GM21447 (cell line): ENCODE data around the gene ZACN.

Experiments
- ATAC-seq: cut with Tn5 transposase; IDR thresholded peaks from one replicate; pipeline ENCODE4 v1.9.1; 2021; ENCODE audit not compliant: unreplicated experiment

Gene ZACN

DNA sequence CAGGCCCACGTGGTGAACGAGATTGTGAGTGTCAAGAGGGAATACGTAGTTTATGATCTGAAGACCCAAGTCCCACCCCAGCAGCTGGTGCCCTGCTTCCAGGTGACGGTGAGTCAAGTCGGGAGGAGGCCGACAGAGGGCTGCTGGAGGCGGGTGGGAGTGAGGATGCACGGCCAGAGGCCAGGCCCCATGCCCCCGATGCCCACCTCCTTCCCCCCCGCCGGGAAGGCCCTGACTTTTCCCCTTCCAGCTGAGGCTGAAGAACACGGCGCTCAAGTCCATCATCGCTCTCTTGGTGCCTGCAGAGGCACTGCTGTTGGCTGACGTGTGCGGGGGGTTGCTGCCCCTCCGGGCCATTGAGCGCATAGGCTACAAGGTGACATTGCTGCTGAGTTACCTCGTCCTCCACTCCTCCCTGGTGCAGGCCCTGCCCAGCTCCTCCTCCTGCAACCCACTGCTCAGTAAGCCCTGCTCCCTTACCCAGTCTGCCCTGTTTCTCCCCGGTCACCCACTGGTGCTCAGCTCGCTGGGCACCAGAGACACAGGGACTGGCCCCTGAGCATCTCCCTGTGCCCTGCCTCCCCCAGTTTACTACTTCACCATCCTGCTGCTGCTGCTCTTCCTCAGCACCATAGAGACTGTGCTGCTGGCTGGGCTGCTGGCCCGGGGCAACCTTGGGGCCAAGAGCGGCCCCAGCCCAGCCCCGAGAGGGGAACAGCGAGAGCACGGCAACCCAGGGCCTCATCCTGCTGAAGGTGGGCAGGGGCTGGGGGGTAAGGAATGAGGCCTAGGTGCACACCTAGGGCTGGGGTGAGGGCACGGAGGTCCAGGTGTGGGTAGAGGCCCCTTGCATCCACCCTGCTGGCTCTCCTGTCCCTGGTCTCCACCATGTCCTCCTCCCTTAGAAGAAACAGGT is 2.6 kb downstream of the ZACN start:
- no peak for ATAC-seq

DNA sequence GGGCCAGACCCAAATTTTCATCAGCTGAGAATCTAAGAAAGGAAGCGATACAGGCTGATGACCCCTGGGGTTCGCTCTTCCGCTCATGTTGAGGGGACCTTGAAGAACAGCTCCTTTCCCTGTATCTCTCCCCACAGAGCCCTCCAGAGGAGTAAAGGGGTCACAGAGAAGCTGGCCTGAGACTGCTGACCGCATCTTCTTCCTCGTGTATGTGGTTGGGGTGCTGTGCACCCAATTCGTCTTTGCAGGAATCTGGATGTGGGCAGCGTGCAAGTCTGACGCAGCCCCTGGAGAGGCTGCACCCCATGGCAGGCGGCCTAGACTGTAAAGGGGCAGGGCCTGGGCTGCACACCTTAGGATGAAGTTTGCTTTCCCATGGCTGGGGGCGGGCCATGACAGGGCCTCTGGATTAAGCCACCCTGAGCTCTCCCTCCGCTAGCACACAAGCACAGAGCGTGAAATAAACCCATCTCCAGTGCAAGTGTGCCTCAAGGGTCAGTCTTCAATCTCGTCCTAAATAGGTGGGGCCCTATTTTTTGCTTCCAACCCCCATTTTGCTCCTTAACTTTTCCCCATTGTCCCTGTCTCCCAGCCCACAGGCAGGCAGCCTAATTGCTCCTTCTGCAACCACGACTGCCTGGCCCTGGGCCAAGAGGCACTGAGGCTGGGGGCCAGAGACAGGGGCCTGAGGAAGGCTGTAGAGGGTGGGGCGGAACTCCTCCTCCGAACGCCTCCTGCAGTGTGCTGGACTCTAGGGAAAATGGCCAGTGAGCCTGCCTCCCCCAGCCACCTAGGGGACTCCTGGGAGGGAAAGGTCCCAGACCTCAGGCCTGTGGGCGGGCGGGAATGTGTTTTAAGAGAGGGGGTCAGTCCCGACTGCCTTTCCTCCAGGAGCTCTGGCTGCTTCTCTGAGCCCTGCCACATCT is 3.6 kb downstream of the ZACN start:
- ATAC-seq, result no peak

DNA sequence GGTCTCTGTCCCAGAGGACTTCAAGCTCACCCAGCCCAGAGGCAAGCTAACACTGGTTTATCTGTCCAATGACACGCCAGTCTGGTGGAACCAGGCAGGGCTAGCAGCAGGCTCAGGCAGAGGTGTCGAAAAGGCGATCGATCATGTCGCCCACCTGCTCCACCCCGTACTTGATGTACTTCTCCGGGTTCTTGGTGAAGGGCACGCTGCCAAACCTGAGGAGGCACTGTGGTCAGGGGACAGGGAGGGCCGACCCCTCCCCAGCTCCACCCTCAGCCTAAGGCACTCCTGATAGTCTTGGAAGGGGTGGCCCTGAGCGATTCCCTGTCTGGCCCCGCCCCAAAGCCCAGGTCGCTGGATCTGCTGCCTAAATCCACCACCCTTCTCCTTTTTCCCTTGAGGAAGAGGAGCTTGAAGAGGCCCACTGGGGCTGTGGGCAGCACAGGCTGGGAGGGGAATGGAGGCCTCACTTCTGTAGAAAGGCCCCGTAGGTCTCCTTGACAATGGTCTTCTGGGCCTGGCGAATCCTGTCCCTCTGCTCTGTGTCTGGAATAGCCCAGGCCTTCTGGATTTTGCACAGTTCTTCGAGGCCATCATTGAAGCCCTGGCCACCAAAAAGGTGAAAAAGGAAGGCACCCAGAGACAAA is 4.7 kb downstream of the ZACN start:
- ATAC-seq, result no peak

DNA sequence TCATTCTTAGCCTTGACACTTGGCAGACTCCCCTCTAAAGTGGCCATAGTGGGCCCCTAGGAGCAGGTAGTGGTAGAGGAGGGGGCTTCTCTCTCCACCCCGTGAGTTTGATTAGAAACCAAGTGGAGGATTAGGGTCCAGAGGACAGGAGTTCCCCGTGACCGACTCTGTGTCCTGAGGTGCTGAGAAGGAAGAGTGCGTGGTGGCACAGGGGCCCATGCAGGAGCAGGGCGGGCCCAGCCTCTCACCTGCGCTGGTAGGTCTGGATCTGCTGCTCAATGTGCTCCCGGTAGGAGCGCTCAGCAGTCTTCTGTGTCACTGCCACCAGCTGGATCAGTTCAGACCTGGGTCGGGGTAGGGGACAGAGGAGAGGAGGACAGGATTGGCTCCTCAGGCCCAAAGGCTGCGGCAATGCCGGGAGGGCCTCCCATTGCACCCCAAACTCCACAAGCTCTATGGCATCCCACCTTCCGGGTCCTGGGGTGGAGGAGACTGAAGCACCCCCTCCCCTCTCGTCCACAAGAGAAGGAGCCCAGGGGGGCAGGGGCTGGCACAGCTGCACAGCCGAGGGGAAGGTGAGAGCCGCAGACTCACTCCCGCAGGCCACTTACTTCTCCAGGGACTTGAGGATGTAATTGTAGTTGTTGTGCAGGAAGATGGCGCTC is 6.2 kb downstream of the ZACN start:
- ATAC-seq, result no peak

DNA sequence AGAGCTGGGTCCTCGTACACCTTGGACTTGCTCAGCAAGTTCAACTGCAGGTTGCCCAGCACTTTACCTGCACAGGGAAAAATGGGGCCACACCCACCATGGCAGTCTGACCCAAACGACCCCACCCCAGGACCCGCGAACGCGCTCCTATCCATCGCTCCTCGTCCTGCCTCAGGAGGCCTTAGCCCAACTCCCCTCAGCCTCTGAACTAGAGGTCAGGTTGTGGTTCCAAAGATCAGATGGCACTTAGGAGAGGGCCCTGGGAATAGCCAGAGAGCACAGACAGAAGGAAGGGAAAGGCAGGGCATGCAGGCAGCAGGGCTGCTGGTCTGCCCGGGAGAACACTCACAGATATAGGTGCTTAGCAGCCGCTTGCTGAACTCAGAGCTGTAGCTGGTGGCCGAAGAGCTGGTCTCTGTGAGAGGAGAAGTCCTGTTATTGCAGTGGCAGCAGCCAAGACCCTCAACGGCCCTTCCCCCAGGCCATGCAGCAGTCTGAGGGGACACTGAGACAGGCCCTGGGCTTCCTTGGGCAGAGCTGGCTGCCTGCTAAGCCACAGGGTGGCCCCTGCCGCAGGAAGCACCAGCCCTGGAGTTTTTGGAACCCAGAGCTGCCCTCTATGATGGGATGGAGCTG is 6.9 kb downstream of the ZACN start:
- ATAC-seq, result no peak

DNA sequence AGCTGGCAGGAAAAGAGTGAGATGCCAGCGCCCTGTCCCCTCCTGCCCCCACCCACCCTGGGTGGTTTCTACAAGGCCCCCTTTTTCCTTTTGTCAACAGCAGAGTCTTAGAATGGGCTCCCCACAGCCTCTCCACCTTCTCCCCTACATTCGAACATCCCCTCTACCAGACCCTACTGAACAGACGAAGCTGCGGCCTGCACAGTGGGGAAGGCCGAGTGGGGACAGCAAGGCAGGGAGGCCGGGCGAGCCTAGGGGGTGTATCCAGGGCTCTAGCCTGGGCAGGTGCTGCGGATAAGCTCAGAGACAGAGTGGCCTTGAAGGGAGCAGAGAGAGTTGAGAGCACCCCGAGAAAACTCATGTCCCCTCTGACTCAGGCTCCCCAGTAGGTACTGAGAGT is 7.4 kb downstream of the ZACN start:
- no peak for ATAC-seq

DNA sequence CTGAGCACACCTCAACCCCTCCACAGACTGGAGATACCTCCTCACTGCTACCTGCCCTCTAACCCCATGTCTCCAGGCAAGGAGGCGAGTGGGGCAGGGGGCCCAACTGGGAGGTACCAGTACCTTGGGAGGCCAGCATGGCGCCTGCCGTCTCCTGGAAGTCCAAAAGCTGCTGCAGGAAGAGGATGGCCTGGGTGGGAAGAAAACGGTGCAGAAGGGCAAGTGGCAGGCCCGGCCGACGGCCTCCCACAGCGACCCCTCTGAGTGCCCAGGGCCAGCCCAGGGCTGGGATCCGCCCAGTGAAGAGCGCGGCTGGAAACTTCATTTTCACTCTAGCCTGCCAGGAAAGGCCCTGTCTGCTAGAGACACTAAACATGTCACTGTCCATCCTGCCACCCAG is 8.5 kb downstream of the ZACN start:
- no peak for ATAC-seq

DNA sequence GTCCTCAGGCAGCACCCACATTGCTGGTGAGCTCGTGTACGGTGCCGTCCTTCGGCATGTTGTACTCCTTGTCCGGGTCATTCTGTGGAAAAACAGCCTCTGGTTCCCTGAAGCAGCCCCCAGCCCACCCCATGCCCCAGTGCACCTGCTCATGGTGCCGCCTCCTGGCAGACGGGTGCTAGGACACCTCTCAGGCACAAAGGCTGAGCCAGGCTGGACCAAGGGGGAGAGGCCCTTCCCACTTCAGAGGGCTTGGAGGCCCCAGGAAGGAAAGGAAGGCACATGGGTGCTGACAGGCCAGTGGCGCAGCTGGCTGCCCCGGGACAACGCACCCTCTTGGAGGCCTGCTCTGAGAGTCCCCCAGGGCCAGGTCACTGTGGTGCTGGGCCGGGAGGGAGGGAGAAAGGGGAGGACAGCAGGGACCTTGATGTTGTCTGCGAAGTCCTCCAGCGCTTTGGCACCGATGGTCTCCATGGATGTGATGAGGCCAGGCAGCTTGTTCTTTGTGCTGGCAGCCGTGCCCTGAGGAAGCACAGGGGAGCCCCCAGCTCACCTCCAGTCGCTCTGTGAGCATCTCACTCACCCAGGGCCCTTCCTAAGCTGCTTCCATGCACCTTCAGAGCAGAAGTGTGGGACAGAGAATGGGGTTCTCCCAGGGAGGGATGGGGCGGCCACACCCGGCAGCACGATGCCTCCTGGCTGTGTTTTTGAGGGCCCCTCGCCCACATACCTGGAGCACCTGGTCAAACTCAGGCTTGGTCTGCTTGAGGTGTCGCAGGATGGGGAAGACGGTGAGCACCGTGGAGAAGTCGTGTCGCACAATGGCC is 9.3 kb downstream of the ZACN start:
- ATAC-seq, result no peak

DNA sequence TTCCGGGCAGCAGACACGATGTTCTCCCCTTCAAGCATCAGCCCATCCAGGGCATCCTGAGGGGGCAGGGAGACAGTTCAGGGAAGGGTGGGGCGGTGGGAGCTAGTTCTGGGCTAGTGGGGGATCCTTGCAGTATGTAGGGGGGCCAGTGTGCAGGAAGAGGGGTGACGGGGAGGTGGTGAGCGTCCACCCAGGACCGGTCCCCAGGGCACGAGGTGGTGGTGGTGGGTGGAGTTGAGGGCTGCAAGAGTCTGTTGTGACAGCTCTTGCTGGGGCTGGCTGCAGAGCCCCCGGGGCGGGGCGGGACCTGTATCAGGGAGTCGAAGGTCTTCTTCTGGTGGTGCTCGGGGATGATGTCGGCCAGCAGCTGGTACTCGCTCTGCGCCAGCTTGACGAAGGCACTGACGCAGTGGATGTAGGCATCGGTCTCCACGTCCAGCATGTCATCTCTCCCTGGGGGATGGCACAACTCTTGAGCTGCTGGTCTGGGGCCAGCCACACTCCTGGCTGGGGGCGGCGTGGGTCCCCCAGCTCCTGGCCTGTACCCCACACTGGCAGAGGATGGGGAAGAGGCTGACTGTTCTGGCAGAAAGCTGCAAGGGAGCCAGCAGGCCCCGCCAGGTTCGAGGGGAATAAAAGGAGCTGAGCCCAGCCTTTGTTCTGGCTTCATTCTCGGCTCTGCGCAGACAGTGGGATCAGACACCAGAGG is 10.0 kb downstream of the ZACN start:
- ATAC-seq, result no peak

DNA sequence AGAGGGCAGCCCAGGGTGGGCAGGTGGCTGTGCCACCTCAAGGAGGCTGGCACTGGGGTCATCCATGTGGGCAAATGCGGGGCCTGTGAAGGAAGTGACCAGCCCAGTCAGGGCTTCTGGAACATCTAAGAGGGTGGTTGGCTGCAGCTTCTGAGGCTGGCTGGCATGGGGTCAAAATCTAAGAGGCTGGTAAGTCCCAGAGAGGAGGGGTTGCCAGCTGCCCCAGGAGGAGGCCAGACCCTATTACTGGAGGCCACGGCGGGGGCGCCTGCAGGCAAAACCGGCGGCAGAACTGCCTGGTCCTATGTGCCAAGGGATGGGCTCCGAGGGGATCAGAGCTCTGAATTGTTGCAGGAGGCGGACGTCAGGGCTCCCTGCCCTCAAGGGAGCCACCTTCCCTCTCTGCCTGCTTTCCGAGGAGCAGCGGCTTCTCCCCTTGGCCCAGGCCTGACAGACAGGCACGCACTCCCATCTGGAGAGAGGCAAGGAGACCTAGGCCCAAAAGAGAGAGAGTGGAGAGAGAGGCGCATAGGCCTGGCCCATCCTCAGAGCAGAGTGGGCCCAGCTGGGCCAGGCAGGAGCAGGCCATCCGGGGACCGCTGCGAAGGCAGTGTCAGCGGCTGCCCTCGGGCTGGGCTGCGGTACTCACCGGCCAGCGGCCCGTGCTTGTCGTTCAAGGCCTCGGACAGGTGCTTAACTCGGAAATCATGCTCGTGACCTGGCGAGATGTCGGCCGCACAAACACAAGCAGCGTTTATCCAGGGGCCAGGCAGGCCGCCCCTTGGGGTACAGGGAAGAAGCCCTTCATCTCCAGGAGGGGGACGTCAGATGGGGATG is 10.9 kb downstream of the ZACN start:
- ATAC-seq, result no peak

DNA sequence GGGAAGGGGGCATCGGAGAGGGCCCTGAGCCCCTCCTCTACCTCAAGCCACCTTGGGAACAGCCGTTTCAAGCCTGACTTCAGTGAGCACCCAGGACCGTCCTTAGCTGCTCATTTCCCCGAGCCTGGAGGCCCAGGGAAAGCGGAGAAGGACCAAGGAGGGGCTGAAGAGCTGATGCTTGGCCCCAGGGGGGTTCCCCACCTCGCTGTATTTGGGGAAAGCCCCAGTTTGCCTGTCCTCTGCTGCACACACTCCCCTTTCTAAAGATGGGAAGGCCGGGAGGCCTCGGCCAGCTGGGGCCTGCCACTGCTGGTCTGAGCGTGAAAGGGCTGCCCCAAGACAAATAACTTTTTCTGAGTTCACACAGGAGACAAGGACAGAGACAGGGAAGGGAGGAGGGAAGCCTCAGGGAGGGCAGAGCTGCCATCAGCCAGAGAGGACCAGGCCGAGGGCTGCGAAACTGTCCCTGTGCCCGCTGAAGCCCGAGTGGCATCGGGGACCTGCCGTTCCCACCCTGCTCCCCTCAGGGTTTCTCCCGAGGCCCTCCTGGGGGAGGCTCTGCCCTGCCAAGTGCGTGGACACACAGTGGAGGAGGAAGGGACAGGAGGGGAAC is 11.6 kb downstream of the ZACN start:
- no peak for ATAC-seq

DNA sequence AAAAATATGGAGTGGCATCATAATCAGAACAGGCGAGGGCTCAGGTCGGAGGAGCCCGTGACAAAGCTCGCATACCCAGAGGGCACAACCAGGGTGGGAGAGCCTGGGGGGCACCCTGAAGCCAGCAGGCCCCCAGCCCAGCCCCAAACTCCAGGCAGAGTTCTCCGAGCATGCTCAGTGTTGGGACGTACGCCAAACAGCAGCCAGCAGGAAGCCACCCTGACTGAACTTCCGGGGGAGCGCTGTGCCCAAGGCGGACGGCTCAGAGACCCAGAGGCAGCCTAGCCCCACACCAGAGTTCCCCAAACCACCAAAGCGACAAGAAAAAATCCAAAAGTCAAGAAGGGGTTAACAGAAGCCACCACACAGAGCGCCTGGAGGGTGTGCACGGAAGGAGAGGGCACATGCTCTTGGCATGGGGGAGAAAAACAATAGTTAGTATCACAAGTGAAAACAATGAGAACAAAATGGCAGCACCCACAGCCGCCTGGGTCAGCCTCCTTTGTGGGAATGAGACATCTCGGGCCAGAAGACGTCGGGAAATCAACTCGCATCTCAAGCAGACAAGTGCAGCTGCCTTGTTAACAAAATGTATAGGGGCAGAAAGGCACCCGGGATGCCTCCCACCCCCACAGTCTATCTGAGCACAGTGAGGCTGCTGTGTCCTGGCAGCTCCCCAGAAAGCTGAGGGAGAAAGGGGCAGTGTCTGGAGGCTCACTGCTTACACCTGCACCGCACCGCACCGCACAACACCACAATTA is 12.7 kb downstream of the ZACN start:
- no peak for ATAC-seq

DNA sequence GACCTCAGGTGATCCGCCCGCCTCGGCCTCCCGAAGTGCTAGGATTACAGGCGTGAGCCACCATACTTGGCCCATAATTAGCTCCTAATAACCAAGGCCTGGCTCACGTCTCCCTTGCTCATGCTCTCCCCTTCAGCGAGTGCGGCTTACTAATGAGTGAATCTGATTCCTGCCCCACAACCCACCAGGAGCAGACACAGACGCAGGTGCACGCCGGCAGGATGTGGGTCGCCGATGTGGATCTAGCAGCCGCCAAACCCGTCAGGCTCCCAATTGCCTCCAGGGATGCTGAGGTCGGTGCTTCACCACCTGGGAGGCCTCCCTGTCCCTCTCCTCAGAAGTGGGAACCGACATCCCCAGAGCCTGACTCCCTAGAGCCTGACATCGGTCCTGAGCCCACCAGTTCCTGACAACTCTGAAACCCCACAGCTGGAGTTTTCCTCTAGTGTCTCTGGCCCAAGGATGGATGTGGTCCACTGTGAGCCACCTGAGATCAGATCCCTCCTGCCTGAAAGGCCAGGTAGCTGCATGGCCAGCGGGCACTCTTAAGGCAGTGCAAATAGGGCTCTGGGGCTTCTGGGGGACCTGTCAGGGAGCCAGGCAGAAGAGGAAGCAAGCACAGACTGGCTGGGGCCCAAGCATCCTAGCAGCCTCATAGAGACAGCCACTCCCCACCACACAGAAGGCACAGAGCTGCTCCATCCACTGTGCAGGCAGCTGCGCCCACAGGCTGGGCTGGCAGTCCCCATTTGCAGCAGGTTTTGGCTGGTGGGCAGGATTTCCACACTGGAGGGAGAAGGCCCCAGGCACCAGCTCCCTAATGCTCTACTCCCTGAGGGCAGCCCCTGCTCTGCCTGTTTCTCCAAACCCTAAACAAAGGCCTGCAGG is 13.8 kb downstream of the ZACN start:
- no peak for ATAC-seq

DNA sequence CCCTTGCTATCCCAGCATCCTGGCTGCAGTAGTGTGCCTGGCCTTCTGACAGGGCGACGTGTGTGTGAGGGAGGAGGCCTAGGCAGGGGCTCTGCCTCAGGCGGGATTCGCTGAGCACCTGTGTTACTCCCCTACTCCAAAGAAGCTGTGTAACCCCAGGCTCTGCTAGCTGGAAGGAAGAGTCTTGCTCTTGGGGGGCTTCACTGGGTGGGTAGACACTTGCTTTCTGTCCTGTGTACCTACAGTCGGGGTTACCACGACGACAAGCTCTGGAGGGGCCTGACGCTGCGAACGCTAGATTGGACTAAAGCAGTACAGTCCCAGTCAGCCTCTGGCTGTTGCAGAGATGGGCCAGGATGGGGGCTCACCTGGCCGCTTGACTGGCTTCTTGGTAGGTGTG is 15.1 kb downstream of the ZACN start:
- ATAC-seq, result no peak

DNA sequence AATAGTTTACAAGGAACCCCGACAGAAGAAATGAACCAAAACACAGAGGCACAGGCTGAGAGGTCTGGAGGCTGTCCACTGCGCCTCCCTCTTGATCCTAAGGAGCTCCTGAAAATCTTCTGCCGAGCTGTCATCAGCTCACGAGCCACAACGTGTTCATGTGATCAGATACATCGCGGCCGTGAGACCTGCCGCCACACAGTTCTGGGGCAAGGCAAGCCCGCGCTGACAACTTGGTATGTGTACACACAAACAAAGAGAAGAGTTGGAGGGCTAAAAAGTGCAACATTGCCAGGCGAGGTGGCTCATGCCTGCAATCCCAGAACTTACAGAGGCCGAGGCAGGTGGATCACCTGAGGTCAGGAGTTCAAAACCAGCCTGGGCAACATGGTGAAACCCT is 17.0 kb downstream of the ZACN start:
- no peak for ATAC-seq

DNA sequence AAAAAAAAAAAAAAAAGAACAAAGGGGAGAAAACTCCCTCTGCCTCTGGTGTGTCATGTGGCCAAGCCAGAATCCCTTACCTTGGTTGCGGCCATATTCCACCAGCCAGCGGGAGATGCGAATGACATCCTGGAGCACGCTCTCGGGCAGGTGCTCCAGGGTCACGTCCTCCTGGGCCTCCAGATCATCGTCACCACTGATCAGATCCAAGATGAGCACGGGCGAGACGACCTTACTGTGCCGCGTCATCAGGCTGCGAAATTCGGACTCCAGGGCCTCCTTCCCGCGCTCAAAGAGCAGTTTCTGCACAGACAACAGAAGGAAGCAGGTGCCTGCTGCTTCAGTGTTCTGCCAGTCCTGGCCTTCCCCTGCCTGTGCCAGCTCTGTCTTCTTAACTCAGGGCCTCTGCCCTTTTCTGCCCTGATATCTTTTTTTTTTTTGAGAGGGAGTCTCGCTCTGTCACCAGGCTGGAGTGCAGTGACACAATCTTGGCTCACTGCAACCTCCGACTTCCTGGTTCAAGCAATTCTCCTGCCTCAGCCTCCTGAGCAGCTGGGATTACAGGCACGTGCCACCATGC is 18.8 kb downstream of the ZACN start:
- ATAC-seq, result no peak
